Memory B cell (primary cell): ENCODE measurements around the gene COL6A5.
"Not testable (repeated sequence)": the region's sequence is repeated elsewhere in the genome, so short reads cannot be mapped to it uniquely, and the experiment has no call there.

Experiments used
- ATAC-seq: fragments of 150-1000 bp; cut with Tn5 transposase; 2 replicates; pipeline ENCODE4 v1.10.0; 2021; ENCODE audit warnings: low read depth, mild to moderate bottlenecking, moderate library complexity
- DNase-seq, 2 donors: peaks; one replicate each; pipeline ENCODE4 v3.0.0; 2022; ENCODE audit warnings: low spot score in 2 of 2
- H3K27ac Mint-ChIP-seq: one replicate; pipeline ENCODE4 v1.8.0; 2022; ENCODE audit warnings: mild to moderate bottlenecking, moderate library complexity, mixed read lengths
- H3K27me3 Mint-ChIP-seq: one replicate; pipeline ENCODE4 v1.8.0; 2022; ENCODE audit warnings: mixed read lengths
- H3K36me3 Mint-ChIP-seq: one replicate; pipeline ENCODE4 v1.8.0; 2022; ENCODE audit warnings: mild to moderate bottlenecking, mixed read lengths
- H3K4me1 Mint-ChIP-seq: one replicate; pipeline ENCODE4 v1.8.0; 2022; ENCODE audit warnings: mixed read lengths
- H3K4me3 Mint-ChIP-seq: one replicate; pipeline ENCODE4 v1.8.0; 2022; ENCODE audit warnings: mild to moderate bottlenecking, moderate library complexity, mixed read lengths
- H3K9me3 Mint-ChIP-seq: one replicate; pipeline ENCODE4 v1.8.0; 2022; ENCODE audit warnings: mixed read lengths

Gene COL6A5

GRCh38 chr3:130345487-130346079 is at the start of gene COL6A5:
Gene COL6A5, plus strand, starts transcription at chr3:130345672. Its CDS starts 27,967 bp downstream, at chr3:130373639.
- Mint-ChIP-seq H3K27ac (no peak within 1 kb of the TSS), H3K27me3 (peaks cover 6% of the 10 kb centered on the region), H3K9me3 (peaks cover 3% of the 10 kb centered on the region), H3K4me3 (no peak within 1 kb of the TSS), H3K36me3 (no peaks in the 10 kb centered on the region), H3K4me1 (no peaks in the 10 kb centered on the region)
- no peak for DNase-seq
- ATAC-seq, result no peak

- H3K4me3 Mint-ChIP-seq, result no peak overlapping the region
Measured at GRCh38 chr3:130299531-130299930, 45.9 kb upstream of the COL6A5 start.

GRCh38 chr3:130300888-130301287 is 44.6 kb upstream of the COL6A5 start:
- DNase-seq, result no peak
- H3K9me3 Mint-ChIP-seq, result no peaks in the 10 kb centered on the region
- H3K36me3 Mint-ChIP-seq, result no peaks in the 10 kb centered on the region
- H3K4me3 Mint-ChIP-seq, result no peak overlapping the region
- H3K27ac Mint-ChIP-seq, result no peak overlapping the region
- peaks cover 2% of the 10 kb centered on the region for H3K27me3 Mint-ChIP-seq
- no peak for ATAC-seq
- H3K4me1 Mint-ChIP-seq, result no peaks in the 10 kb centered on the region

More at GRCh38 chr3:130299531-130299930, 45.9 kb upstream of the COL6A5 start:
- Mint-ChIP-seq H3K9me3 (peaks cover 2% of the 10 kb centered on the region), H3K36me3 (no peaks in the 10 kb centered on the region), H3K4me1 (no peaks in the 10 kb centered on the region), H3K27me3 (peaks cover 2% of the 10 kb centered on the region), H3K27ac (no peak overlapping the region)
- DNase-seq (no peak), ATAC-seq (no peak)

- Mint-ChIP-seq H3K9me3 (no peaks in the 10 kb centered on the region), H3K36me3 (no peaks in the 10 kb centered on the region), H3K27me3 (peaks cover 7% of the 10 kb centered on the region), H3K4me3 (no peak overlapping the region), H3K4me1 (no peaks in the 10 kb centered on the region), H3K27ac (no peak overlapping the region)
- DNase-seq, result no peak
- ATAC-seq, result no peak
Measured at GRCh38 chr3:130310109-130310508, 35.4 kb upstream of the COL6A5 start.

- H3K27ac Mint-ChIP-seq, result no peak overlapping the region
- no peaks in the 10 kb centered on the region for H3K36me3 Mint-ChIP-seq
- peaks cover 7% of the 10 kb centered on the region for H3K27me3 Mint-ChIP-seq
- no peak for DNase-seq
- no peak overlapping the region for H3K4me3 Mint-ChIP-seq
- no peaks in the 10 kb centered on the region for H3K4me1 Mint-ChIP-seq
- no peak for ATAC-seq
- no peaks in the 10 kb centered on the region for H3K9me3 Mint-ChIP-seq
Measured at GRCh38 chr3:130312374-130312773, 33.1 kb upstream of the COL6A5 start.

- no peak overlapping the region for H3K4me3 Mint-ChIP-seq
- H3K4me1 Mint-ChIP-seq, result no peaks in the 10 kb centered on the region
- H3K27me3 Mint-ChIP-seq, result peaks cover 6% of the 10 kb centered on the region
- ATAC-seq (no peak), DNase-seq (no peak)
- no peaks in the 10 kb centered on the region for H3K36me3 Mint-ChIP-seq
- H3K27ac Mint-ChIP-seq, result no peak overlapping the region
- peaks cover 2% of the 10 kb centered on the region for H3K9me3 Mint-ChIP-seq
Measured at GRCh38 chr3:130316169-130316568, 29.3 kb upstream of the COL6A5 start.

GRCh38 chr3:130323503-130323902 is 22.0 kb upstream of the COL6A5 start:
- no peak overlapping the region for H3K27ac Mint-ChIP-seq
- H3K4me1 Mint-ChIP-seq, result no peaks in the 10 kb centered on the region
- no peak for DNase-seq
- H3K9me3 Mint-ChIP-seq, result peaks cover 6% of the 10 kb centered on the region
- no peak for ATAC-seq
- peaks cover 10% of the 10 kb centered on the region for H3K27me3 Mint-ChIP-seq
- H3K4me3 Mint-ChIP-seq, result no peak overlapping the region
- H3K36me3 Mint-ChIP-seq, result no peaks in the 10 kb centered on the region

GRCh38 chr3:130340766-130341165 is 4.7 kb upstream of the COL6A5 start:
- DNase-seq (no peak), ATAC-seq (no peak)
- Mint-ChIP-seq H3K4me3 (no peak overlapping the region), H3K4me1 (no peaks in the 10 kb centered on the region), H3K27ac (no peak overlapping the region), H3K27me3 (peaks cover 2% of the 10 kb centered on the region), H3K9me3 (peaks cover 13% of the 10 kb centered on the region), H3K36me3 (no peaks in the 10 kb centered on the region)

GRCh38 chr3:130341388-130341787 is 4.1 kb upstream of the COL6A5 start:
- Mint-ChIP-seq H3K9me3 (peaks cover 13% of the 10 kb centered on the region), H3K4me3 (no peak overlapping the region), H3K4me1 (no peaks in the 10 kb centered on the region), H3K27ac (no peak overlapping the region), H3K27me3 (peaks cover 2% of the 10 kb centered on the region), H3K36me3 (no peaks in the 10 kb centered on the region)
- ATAC-seq (no peak), DNase-seq (no peak)

GRCh38 chr3:130341882-130342281 is 3.6 kb upstream of the COL6A5 start:
- Mint-ChIP-seq H3K27ac (no peak overlapping the region), H3K27me3 (peaks cover 4% of the 10 kb centered on the region), H3K4me1 (no peaks in the 10 kb centered on the region), H3K36me3 (no peaks in the 10 kb centered on the region), H3K4me3 (no peak overlapping the region), H3K9me3 (peaks cover 12% of the 10 kb centered on the region)
- no peak for ATAC-seq
- no peak for DNase-seq

- no peak for DNase-seq
- Mint-ChIP-seq H3K4me1 (no peaks in the 10 kb centered on the region), H3K36me3 (no peaks in the 10 kb centered on the region)
Measured at GRCh38 chr3:130342821-130343661, 2.4 kb upstream of the COL6A5 start.

GRCh38 chr3:130348258-130348657 is 2.8 kb downstream of the COL6A5 start:
- ATAC-seq, H3K4me1 Mint-ChIP-seq, H3K9me3 Mint-ChIP-seq, H3K27me3 Mint-ChIP-seq, H3K27ac Mint-ChIP-seq, DNase-seq, H3K4me3 Mint-ChIP-seq, H3K36me3 Mint-ChIP-seq: not testable (repeated sequence)

More at GRCh38 chr3:130342821-130343661, 2.4 kb upstream of the COL6A5 start:
- Mint-ChIP-seq H3K4me3 (no peak overlapping the region), H3K27me3 (peaks cover 4% of the 10 kb centered on the region), H3K27ac (no peak overlapping the region), H3K9me3 (peaks cover 7% of the 10 kb centered on the region)
- no peak for ATAC-seq

GRCh38 chr3:130354430-130354829 is 9.0 kb downstream of the COL6A5 start:
- Mint-ChIP-seq H3K36me3 (peaks cover 2% of the 10 kb centered on the region), H3K27ac (no peak overlapping the region), H3K9me3 (peaks cover 3% of the 10 kb centered on the region), H3K4me3 (no peak overlapping the region), H3K27me3 (peaks cover 3% of the 10 kb centered on the region), H3K4me1 (peaks cover 3% of the 10 kb centered on the region)
- no peak for DNase-seq
- ATAC-seq, result no peak

- Mint-ChIP-seq H3K27ac (no peak overlapping the region), H3K9me3 (peaks cover 2% of the 10 kb centered on the region), H3K4me3 (no peak overlapping the region), H3K27me3 (peaks cover 7% of the 10 kb centered on the region), H3K36me3 (no peaks in the 10 kb centered on the region), H3K4me1 (no peaks in the 10 kb centered on the region)
- ATAC-seq (no peak), DNase-seq (no peak)
Measured at GRCh38 chr3:130374033-130374432, 28.6 kb downstream of the COL6A5 start.
